Mesothelial cell of epicardium (in vitro differentiated cells): ENCODE results near the gene PTH2R. TPM values are rescaled to one million over a fixed set of nuclear protein-coding genes. Genes with fewer than 3 reads are reported as not detected.

Source experiments
- DNase-seq, 2 experiments: peaks; one replicate each; pipeline ENCODE4 v3.0.0; 2021; ENCODE audit warnings: low spot score in 2 of 2; ENCODE audit not compliant: unreplicated experiment in 2 of 2
- H3K27ac Mint-ChIP-seq: 2 replicates; pipeline ENCODE4 v1.8.0; 2021; ENCODE audit warnings: mixed read lengths
- H3K27me3 Mint-ChIP-seq: 2 replicates; pipeline ENCODE4 v1.8.0; 2021; ENCODE audit warnings: low read depth, mixed read lengths
- H3K36me3 Mint-ChIP-seq: 2 replicates; pipeline ENCODE4 v1.8.0; 2021; ENCODE audit warnings: mixed read lengths
- H3K4me1 Mint-ChIP-seq: 2 replicates; pipeline ENCODE4 v1.8.0; 2021; ENCODE audit warnings: mixed read lengths
- H3K4me3 Mint-ChIP-seq: 2 replicates; pipeline ENCODE4 v1.8.0; 2021; ENCODE audit warnings: mild to moderate bottlenecking, moderate library complexity, mixed read lengths
- H3K9me3 Mint-ChIP-seq: 2 replicates; pipeline ENCODE4 v1.8.0; 2021; ENCODE audit warnings: mixed read lengths
- total RNA-seq: library from RNA; stranded (reverse); gene quantifications from 3 replicates; pipeline ENCODE4 v1.2.1, GENCODE V29; 2021
- TF ChIP-seq, protein P1 (sequence below): fragments of 200-600 bp; sonication (generic); IDR thresholded peaks from one replicate; pipeline ENCODE4 v1.5.0; 2021; ENCODE audit warnings: antibody characterized with exemption; ENCODE audit not compliant: unreplicated experiment

The PTH2R gene
- total RNA-seq, 1 donor from 2014 or later, result not detected

GRCh38 chr2:208464205-208464604 is 57.6 kb downstream of the PTH2R start:
- Mint-ChIP-seq H3K27ac (no peak overlapping the region), H3K4me3 (no peak overlapping the region), H3K9me3 (no peaks in the 10 kb centered on the region), H3K27me3 (peaks cover 1% of the 10 kb centered on the region), H3K36me3 (no peaks in the 10 kb centered on the region), H3K4me1 (peaks cover 8% of the 10 kb centered on the region)
- no peak for DNase-seq
- TF ChIP-seq, protein P1, sequence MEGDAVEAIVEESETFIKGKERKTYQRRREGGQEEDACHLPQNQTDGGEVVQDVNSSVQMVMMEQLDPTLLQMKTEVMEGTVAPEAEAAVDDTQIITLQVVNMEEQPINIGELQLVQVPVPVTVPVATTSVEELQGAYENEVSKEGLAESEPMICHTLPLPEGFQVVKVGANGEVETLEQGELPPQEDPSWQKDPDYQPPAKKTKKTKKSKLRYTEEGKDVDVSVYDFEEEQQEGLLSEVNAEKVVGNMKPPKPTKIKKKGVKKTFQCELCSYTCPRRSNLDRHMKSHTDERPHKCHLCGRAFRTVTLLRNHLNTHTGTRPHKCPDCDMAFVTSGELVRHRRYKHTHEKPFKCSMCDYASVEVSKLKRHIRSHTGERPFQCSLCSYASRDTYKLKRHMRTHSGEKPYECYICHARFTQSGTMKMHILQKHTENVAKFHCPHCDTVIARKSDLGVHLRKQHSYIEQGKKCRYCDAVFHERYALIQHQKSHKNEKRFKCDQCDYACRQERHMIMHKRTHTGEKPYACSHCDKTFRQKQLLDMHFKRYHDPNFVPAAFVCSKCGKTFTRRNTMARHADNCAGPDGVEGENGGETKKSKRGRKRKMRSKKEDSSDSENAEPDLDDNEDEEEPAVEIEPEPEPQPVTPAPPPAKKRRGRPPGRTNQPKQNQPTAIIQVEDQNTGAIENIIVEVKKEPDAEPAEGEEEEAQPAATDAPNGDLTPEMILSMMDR, result no peak

DNA sequence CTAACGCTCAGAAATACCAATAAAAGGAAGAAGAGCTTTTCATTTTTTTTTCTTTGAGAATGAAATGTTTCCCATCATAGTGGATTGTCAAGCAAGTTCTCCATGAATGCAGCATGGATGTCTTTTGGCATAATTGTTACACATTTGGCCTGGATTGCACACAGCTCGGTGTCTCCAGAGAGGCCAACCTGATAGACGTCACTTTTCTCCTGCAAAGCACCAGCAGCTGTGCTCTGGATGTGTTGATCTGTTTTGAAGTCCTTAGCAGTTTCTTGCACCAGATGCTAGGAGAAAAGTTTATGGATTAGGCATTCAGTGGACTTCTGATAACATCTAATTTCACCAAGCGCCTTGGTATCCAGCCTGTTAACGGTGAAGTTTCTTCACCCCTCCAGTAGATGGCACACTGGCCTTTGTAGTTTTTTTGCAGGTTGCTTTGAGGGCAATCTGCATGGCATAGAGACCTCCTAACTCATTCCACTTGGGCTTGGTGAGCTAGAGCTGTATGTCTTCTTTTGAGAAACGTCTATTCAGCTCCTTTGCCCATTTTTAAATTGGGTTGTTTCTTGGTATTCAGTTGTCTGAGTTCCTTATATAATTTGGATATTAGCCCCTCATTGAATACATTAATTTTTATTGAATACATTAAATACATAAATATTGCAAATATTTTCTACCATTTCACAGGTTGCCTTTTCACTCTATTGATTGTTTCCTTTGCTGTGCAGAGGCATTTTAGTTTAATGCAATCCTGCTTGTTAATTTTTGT is 59.7 kb downstream of the PTH2R start:
- H3K27ac Mint-ChIP-seq, result no peak overlapping the region
- peaks cover 16% of the 10 kb centered on the region for H3K9me3 Mint-ChIP-seq
- no peaks in the 10 kb centered on the region for H3K27me3 Mint-ChIP-seq
- DNase-seq, result no peak
- H3K36me3 Mint-ChIP-seq, result peaks cover 4% of the 10 kb centered on the region
- TF ChIP-seq, protein P1, result peak; percentile 62
- no peak overlapping the region for H3K4me3 Mint-ChIP-seq
- H3K4me1 Mint-ChIP-seq, result peaks cover 8% of the 10 kb centered on the region

DNA sequence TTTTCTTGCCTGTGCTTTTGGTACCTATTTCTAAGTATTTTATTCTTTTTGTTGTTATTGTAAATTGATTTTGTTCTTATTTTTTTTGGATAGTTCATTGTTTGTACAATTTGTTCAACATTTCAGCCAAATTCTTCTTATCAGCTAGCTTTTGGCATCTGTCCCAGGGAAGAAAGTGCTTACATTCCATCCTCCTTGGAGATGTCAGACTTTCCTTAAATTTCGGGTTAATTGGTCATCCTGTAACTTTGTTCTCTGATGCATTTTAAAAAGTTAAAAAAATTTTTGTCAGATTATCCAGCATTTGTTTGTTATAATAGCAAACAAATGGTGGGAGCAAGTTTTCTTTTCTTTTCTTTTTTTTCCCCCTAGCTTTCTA is 60.3 kb downstream of the PTH2R start:
- peaks cover 8% of the 10 kb centered on the region for H3K4me1 Mint-ChIP-seq
- H3K9me3 Mint-ChIP-seq, result peaks cover 17% of the 10 kb centered on the region
- H3K4me3 Mint-ChIP-seq, result no peak overlapping the region
- no peaks in the 10 kb centered on the region for H3K27me3 Mint-ChIP-seq
- no peak for DNase-seq
- peaks cover 4% of the 10 kb centered on the region for H3K36me3 Mint-ChIP-seq
- TF ChIP-seq, protein P1, result no peak
- no peak overlapping the region for H3K27ac Mint-ChIP-seq

GRCh38 chr2:208467564-208467963 is 61.0 kb downstream of the PTH2R start:
- TF ChIP-seq, protein P1, result no peak
- Mint-ChIP-seq H3K27ac (no peak overlapping the region), H3K4me3 (no peak overlapping the region), H3K9me3 (peaks cover 23% of the 10 kb centered on the region), H3K36me3 (peaks cover 4% of the 10 kb centered on the region), H3K4me1 (peaks cover 8% of the 10 kb centered on the region), H3K27me3 (no peaks in the 10 kb centered on the region)
- no peak for DNase-seq

DNA sequence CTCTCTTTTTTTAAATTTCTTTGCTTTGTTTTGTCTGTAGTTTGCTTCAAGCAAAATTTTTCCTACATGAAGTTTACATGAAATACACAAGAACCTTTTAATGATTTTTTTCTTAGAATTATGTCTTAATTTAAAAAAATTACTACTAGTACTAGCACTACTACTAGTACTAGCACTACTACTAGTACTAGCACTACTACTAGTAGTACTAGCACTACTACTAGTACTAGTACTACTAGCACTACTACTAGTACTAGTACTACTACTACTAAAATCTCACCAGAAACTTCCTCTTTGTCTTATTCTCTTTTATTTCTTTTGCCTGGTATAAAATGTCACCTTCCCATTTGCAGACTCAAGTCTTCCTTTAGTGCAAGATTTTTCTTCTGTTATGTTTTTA is 71.1 kb downstream of the PTH2R start:
- TF ChIP-seq, protein P1, result no peak
- no peaks in the 10 kb centered on the region for H3K4me1 Mint-ChIP-seq
- peaks cover 15% of the 10 kb centered on the region for H3K9me3 Mint-ChIP-seq
- peaks cover 3% of the 10 kb centered on the region for H3K36me3 Mint-ChIP-seq
- DNase-seq, result no peak
- H3K27ac Mint-ChIP-seq, result no peak overlapping the region
- no peaks in the 10 kb centered on the region for H3K27me3 Mint-ChIP-seq
- no peak overlapping the region for H3K4me3 Mint-ChIP-seq
